GM23338 (cell line): ENCODE data around the gene CLCN4. TPM values are rescaled to one million over a fixed set of nuclear protein-coding genes. Genes with fewer than 3 reads are reported as not detected.

ENCODE experiments used
- ATAC-seq: fragments of 200-7000 bp; cut with Tn5 transposase; 3 replicates; pipeline ENCODE4 v1.9.1; 2020
- DNase-seq: peaks from one replicate; pipeline ENCODE4 v3.0.0-alpha.2; 2015; ENCODE audit warnings: low spot score
- H2AFZ ChIP-seq: fragments of 200-600 bp; sonication (generic); 2 replicates; pipeline ENCODE4 v1.8.0; 2016; ENCODE audit warnings: antibody characterized with exemption, mild to moderate bottlenecking, moderate library complexity
- H3F3A ChIP-seq: fragments of 200-600 bp; sonication (generic); replicated peaks from 2 replicates; pipeline ENCODE4 v1.8.0; 2017; ENCODE audit warnings: antibody characterized with exemption, mixed run types, low read depth
- H3K27ac ChIP-seq: fragments of 200-600 bp; sonication (generic); 2 replicates; pipeline ENCODE4 v1.6.1; 2016; ENCODE audit warnings: low read depth
- H3K27me3 ChIP-seq: fragments of 200-600 bp; sonication (generic); 2 replicates; pipeline ENCODE4 v1.8.0; 2016; ENCODE audit warnings: mild to moderate bottlenecking, mixed run types, moderate library complexity; ENCODE audit not compliant: insufficient read depth
- H3K36me3 ChIP-seq: fragments of 200-600 bp; sonication (generic); 2 replicates; pipeline ENCODE4 v1.8.0; 2016; ENCODE audit warnings: mild to moderate bottlenecking; ENCODE audit not compliant: insufficient read depth
- H3K4me1 ChIP-seq: fragments of 200-600 bp; sonication (generic); 2 replicates; pipeline ENCODE4 v1.8.0; 2016; ENCODE audit warnings: mild to moderate bottlenecking, moderate library complexity; ENCODE audit not compliant: insufficient read depth
- H3K4me2 ChIP-seq: fragments of 200-600 bp; sonication (generic); 2 replicates; pipeline ENCODE4 v1.7.1; 2017; ENCODE audit warnings: mixed run types
- H3K4me3 ChIP-seq: fragments of 200-600 bp; sonication (generic); 2 replicates; pipeline ENCODE4 v1.6.1; 2016; ENCODE audit warnings: mixed run types
- H3K79me2 ChIP-seq: fragments of 200-600 bp; sonication (generic); replicated peaks from 2 replicates; pipeline ENCODE4 v1.8.0; 2017; ENCODE audit warnings: mild to moderate bottlenecking; ENCODE audit not compliant: insufficient read depth
- H3K9me2 ChIP-seq: fragments of 200-600 bp; sonication (generic); 2 replicates; pipeline ENCODE4 v1.8.0; 2017; ENCODE audit not compliant: insufficient read depth
- H4K20me1 ChIP-seq: fragments of 200-600 bp; sonication (generic); replicated peaks from 2 replicates; pipeline ENCODE4 v1.8.0; 2017; ENCODE audit warnings: mild to moderate bottlenecking; ENCODE audit not compliant: insufficient read depth
- H3K27ac Mint-ChIP-seq: 2 replicates; pipeline ENCODE4 v1.8.0; 2020; ENCODE audit warnings: inconsistent platforms, mild to moderate bottlenecking, moderate library complexity, mixed read lengths
- H3K27me3 Mint-ChIP-seq: 3 replicates; pipeline ENCODE4 v1.8.0; 2022; ENCODE audit warnings: low read depth, mild to moderate bottlenecking, moderate library complexity, mixed read lengths, inconsistent platforms; ENCODE audit not compliant: insufficient read depth, poor library complexity
- H3K36me3 Mint-ChIP-seq: 3 replicates; pipeline ENCODE4 v1.8.0; 2021; ENCODE audit warnings: low read depth, mild to moderate bottlenecking, inconsistent platforms, moderate library complexity, mixed read lengths
- H3K4me1 Mint-ChIP-seq: 3 replicates; pipeline ENCODE4 v1.8.0; 2020; ENCODE audit warnings: mild to moderate bottlenecking, inconsistent platforms, mixed read lengths
- H3K4me3 Mint-ChIP-seq: 3 replicates; pipeline ENCODE4 v1.8.0; 2021; ENCODE audit warnings: moderate library complexity, mild to moderate bottlenecking, inconsistent platforms, mixed read lengths
- H3K9me3 Mint-ChIP-seq: 3 replicates; pipeline ENCODE4 v1.8.0; 2020; ENCODE audit warnings: moderate library complexity, mild to moderate bottlenecking, inconsistent platforms, mixed read lengths
- CREB1 ChIP-seq: fragments of 250-450 bp; sonication (Bioruptor Pico); IDR thresholded peaks from 2 replicates; pipeline ENCODE4 v1.5.0; 2020; ENCODE audit warnings: low read depth, mild to moderate bottlenecking, moderate library complexity
- CTCF ChIP-seq, 2 experiments: fragments of 200-600 bp in 1 of 2; sonication (generic) in 1 of 2; conservative IDR thresholded peaks; 2 replicates each; pipeline versions ENCODE4 v1.5.1 to v1.6.1; 2016 to 2017; ENCODE audit warnings: antibody characterized with exemption in 2 of 2, low read depth in 2 of 2, mild to moderate bottlenecking in 2 of 2, moderate library complexity in 1 of 2
- EZH2 ChIP-seq: fragments of 200-600 bp; sonication (generic); IDR thresholded peaks from one replicate; pipeline ENCODE4 v1.8.0; 2017; ENCODE audit warnings: antibody characterized with exemption, mild to moderate bottlenecking, low read depth; ENCODE audit not compliant: unreplicated experiment
- EZH2phosphoT487 ChIP-seq: fragments of 200-600 bp; sonication (generic); IDR thresholded peaks from one replicate; pipeline ENCODE4 v1.8.1; 2018; ENCODE audit warnings: antibody characterized with exemption; ENCODE audit not compliant: unreplicated experiment
- JUNB ChIP-seq: IDR thresholded peaks from one replicate; pipeline ENCODE4 v1.6.1; 2016; ENCODE audit warnings: antibody characterized with exemption; ENCODE audit not compliant: unreplicated experiment
- NANOG ChIP-seq: IDR thresholded peaks from 2 replicates; pipeline ENCODE4 v1.6.1; 2016; ENCODE audit warnings: antibody characterized with exemption, borderline replicate concordance
- POLR2AphosphoS5 ChIP-seq: IDR thresholded peaks from 2 replicates; pipeline ENCODE4 v1.6.1; 2016; ENCODE audit warnings: antibody characterized with exemption, low read depth
- STAT1 ChIP-seq: IDR thresholded peaks from one replicate; pipeline ENCODE4 v1.6.1; 2016; ENCODE audit warnings: antibody characterized with exemption; ENCODE audit not compliant: unreplicated experiment
- ZNF114 ChIP-seq: fragments of 250-450 bp; sonication (Bioruptor Pico); IDR thresholded peaks from 2 replicates; pipeline ENCODE4 v1.5.0; 2020; ENCODE audit warnings: mild to moderate bottlenecking, moderate library complexity
- ZNF331 ChIP-seq: fragments of 250-450 bp; sonication (Bioruptor Pico); IDR thresholded peaks from 2 replicates; pipeline ENCODE4 v1.5.0; 2020; ENCODE audit warnings: low read depth, mild to moderate bottlenecking, moderate library complexity
- ZNF462 ChIP-seq: fragments of 250-450 bp; sonication (Bioruptor Pico); IDR thresholded peaks from 2 replicates; pipeline ENCODE4 v1.5.0; 2020; ENCODE audit warnings: mild to moderate bottlenecking, moderate library complexity
- polyA plus RNA-seq: library from polyadenylated mRNA; unstranded; fragments of >200 nt; fragmentation: Nextera tagmentation; extraction: Ambion mirVana; gene quantifications from 2 replicates; pipeline ENCODE4 v1.2.1, GENCODE V29; 2016
- total RNA-seq: library from RNA; depleted of rRNA; stranded (reverse); fragments of >200 nt; shearing (Covaris generic); gene quantifications from 2 replicates; pipeline ENCODE4 v1.2.3, GENCODE V29; 2014
- TF ChIP-seq, protein P1 (sequence below): IDR thresholded peaks from one replicate; pipeline ENCODE4 v1.6.1; 2018; ENCODE audit warnings: antibody characterized with exemption; ENCODE audit not compliant: unreplicated experiment
- TF ChIP-seq, protein P2 (sequence below): IDR thresholded peaks from 2 replicates; pipeline ENCODE4 v1.6.1; 2016; ENCODE audit warnings: antibody characterized with exemption

Gene CLCN4
- total and polyA plus RNA-seq, 2 experiments from 2014 or later: 1.2 to 4.9 TPM

GRCh38 chrX:10187421-10187820 is 30.6 kb downstream of the CLCN4 start:
- H3F3A ChIP-seq: no peaks in the 10 kb centered on the region
- H3K9me2 ChIP-seq: no peaks in the 10 kb centered on the region
- H3K36me3 ChIP-seq: no peaks in the 10 kb centered on the region
- Mint-ChIP-seq H3K4me1 (peaks cover 21% of the 10 kb centered on the region), H3K9me3 (no peaks in the 10 kb centered on the region), H3K27me3 (no peaks in the 10 kb centered on the region), H3K4me3 (no peak overlapping the region), H3K27ac (no peak overlapping the region), H3K36me3 (peaks cover 5% of the 10 kb centered on the region; the same call in 2 of the 3 replicates)
- H3K27me3 ChIP-seq: no peaks in the 10 kb centered on the region
- TF ChIP-seq, protein P1, sequence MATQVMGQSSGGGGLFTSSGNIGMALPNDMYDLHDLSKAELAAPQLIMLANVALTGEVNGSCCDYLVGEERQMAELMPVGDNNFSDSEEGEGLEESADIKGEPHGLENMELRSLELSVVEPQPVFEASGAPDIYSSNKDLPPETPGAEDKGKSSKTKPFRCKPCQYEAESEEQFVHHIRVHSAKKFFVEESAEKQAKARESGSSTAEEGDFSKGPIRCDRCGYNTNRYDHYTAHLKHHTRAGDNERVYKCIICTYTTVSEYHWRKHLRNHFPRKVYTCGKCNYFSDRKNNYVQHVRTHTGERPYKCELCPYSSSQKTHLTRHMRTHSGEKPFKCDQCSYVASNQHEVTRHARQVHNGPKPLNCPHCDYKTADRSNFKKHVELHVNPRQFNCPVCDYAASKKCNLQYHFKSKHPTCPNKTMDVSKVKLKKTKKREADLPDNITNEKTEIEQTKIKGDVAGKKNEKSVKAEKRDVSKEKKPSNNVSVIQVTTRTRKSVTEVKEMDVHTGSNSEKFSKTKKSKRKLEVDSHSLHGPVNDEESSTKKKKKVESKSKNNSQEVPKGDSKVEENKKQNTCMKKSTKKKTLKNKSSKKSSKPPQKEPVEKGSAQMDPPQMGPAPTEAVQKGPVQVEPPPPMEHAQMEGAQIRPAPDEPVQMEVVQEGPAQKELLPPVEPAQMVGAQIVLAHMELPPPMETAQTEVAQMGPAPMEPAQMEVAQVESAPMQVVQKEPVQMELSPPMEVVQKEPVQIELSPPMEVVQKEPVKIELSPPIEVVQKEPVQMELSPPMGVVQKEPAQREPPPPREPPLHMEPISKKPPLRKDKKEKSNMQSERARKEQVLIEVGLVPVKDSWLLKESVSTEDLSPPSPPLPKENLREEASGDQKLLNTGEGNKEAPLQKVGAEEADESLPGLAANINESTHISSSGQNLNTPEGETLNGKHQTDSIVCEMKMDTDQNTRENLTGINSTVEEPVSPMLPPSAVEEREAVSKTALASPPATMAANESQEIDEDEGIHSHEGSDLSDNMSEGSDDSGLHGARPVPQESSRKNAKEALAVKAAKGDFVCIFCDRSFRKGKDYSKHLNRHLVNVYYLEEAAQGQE: no peak
- TF ChIP-seq ZNF114 (CRISPR knock-in tag) (no peak), EZH2phosphoT487 (no peak), POLR2AphosphoS5 (no peak), ZNF331 (CRISPR knock-in tag) (no peak), JUNB (no peak), CTCF (conservative IDR thresholded peaks at IDR 0.05; ENCODE audit: low read depth in 2 of 2) (no peak), NANOG (no peak), CREB1 (CRISPR knock-in tag) (no peak), STAT1 (no peak), ZNF462 (CRISPR knock-in tag) (no peak), EZH2 (no peak)
- TF ChIP-seq, protein P2, sequence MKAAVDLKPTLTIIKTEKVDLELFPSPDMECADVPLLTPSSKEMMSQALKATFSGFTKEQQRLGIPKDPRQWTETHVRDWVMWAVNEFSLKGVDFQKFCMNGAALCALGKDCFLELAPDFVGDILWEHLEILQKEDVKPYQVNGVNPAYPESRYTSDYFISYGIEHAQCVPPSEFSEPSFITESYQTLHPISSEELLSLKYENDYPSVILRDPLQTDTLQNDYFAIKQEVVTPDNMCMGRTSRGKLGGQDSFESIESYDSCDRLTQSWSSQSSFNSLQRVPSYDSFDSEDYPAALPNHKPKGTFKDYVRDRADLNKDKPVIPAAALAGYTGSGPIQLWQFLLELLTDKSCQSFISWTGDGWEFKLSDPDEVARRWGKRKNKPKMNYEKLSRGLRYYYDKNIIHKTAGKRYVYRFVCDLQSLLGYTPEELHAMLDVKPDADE: no peak
- no peak for ATAC-seq
- no peaks in the 10 kb centered on the region for H3K79me2 ChIP-seq
- H4K20me1 ChIP-seq: no peaks in the 10 kb centered on the region
- DNase-seq: no peak
- H3K4me2 ChIP-seq: no peak overlapping the region
- no peak overlapping the region for H3K27ac ChIP-seq
- H3K4me3 ChIP-seq: no peak overlapping the region
- H2AFZ ChIP-seq: no peak overlapping the region
- H3K4me1 ChIP-seq: no peaks in the 10 kb centered on the region
